ENCODE data around the gene PPP2R5E. TPM values are rescaled to one million over a fixed set of nuclear protein-coding genes. Genes with fewer than 3 reads are reported as not detected.

PPP2R5E gene
- polyA plus RNA-seq, 3 donors: 8.9 to 26.3 (median 15.1) TPM

- Mint-ChIP-seq H3K27me3 (ENCODE audit: low read depth in 3 of 3) (no peaks in the 10 kb centered on the region), H3K4me3 (peak overlapping the region; percentile 21 to 47), H3K27ac (peak overlapping the region; percentile 0 to 83 (median 51)), H3K9me3 (no peaks in the 10 kb centered on the region), H3K4me1 (peaks cover 37% of the 10 kb centered on the region), H3K36me3 (peaks cover 5 to 6% of the 10 kb centered on the region in 2 donors)
- H3K4me2 ChIP-seq (replicated peaks; ENCODE audit: extremely low read depth, low read length, poor library complexity, severe bottlenecking): peak overlapping the region; percentile 46
- H3K27ac ChIP-seq (ENCODE audit: low read depth in 1 of 2, low read length in 2 of 2): peak overlapping the region in 1 of 2 donors; percentile 64
- H4K20me1 ChIP-seq (ENCODE audit: insufficient read depth, low read length): peaks cover 71% of the 10 kb centered on the region
- H3K79me2 ChIP-seq (ENCODE audit: insufficient read depth, low read length): peaks cover 23% of the 10 kb centered on the region
- peaks cover 0 to 6% of the 10 kb centered on the region in 2 donors for H3K4me1 ChIP-seq (ENCODE audit: control insufficient read depth in 1 of 2, insufficient read depth in 2 of 2, low read length in 2 of 2)
- intact Hi-C loops (cut with micrococcal nuclease): no loop called here
- no peaks in the 10 kb centered on the region for H3K36me3 ChIP-seq (replicated peaks in 1 of 2; ENCODE audit: control insufficient read depth in 1 of 2, insufficient read depth in 2 of 2, low read length in 2 of 2)
- H3K27me3 ChIP-seq (ENCODE audit: control insufficient read depth in 2 of 2, insufficient read depth in 2 of 2, low read length in 2 of 2): no peaks in the 10 kb centered on the region
- TF ChIP-seq CTCF (IDR thresholded peaks at IDR 0.05): peak; percentile 28
- DNase-seq: peak in 2 of 3 donors; percentile 1 to 30
- peak overlapping the region in 2 of 3 experiments; percentile 37 to 51 for H3K4me3 ChIP-seq (replicated peaks in 1 of 3; ENCODE audit: low read depth in 2 of 3, low read length in 3 of 3)
- no peak overlapping the region for H2AFZ ChIP-seq (ENCODE audit: insufficient read depth, low read depth, low read length, poor library complexity, severe bottlenecking)
- WGBS (ENCODE audit: insufficient coverage): no CpG with 5 or more reads among the region's 1 CpG
- no peaks in the 10 kb centered on the region for H3K9me3 ChIP-seq (replicated peaks in 1 of 2; ENCODE audit: control insufficient read depth in 1 of 2, insufficient read depth in 1 of 2, low read length in 2 of 2)
- no peak overlapping the region for H3K9ac ChIP-seq (ENCODE audit: insufficient read depth, low read length, poor library complexity, severe bottlenecking)
Observed at GRCh38 chr14:63438065-63438757, 105.0 kb downstream of the PPP2R5E start.

GRCh38 chr14:63436286-63437098, 106.7 kb downstream of the PPP2R5E start:
- no peak overlapping the region for H3K4me3 ChIP-seq (replicated peaks in 1 of 3; ENCODE audit: low read depth in 2 of 3, low read length in 3 of 3)
- H3K9ac ChIP-seq (ENCODE audit: insufficient read depth, low read length, poor library complexity, severe bottlenecking): no peak overlapping the region
- no peaks in the 10 kb centered on the region for H3K9me3 Mint-ChIP-seq
- WGBS (ENCODE audit: insufficient coverage): 83% methylated on average over 2 of the region's 5 CpGs
- H3K9me3 ChIP-seq (replicated peaks in 1 of 2; ENCODE audit: control insufficient read depth in 1 of 2, insufficient read depth in 1 of 2, low read length in 2 of 2): no peaks in the 10 kb centered on the region
- H3K27me3 Mint-ChIP-seq (ENCODE audit: low read depth in 3 of 3): no peaks in the 10 kb centered on the region
- H3K36me3 ChIP-seq (replicated peaks in 1 of 2; ENCODE audit: control insufficient read depth in 1 of 2, insufficient read depth in 2 of 2, low read length in 2 of 2): no peaks in the 10 kb centered on the region
- H3K27me3 ChIP-seq (ENCODE audit: control insufficient read depth in 2 of 2, insufficient read depth in 2 of 2, low read length in 2 of 2): no peaks in the 10 kb centered on the region
- peaks cover 25% of the 10 kb centered on the region for H3K79me2 ChIP-seq (ENCODE audit: insufficient read depth, low read length)
- H3K4me3 Mint-ChIP-seq: no peak overlapping the region
- H4K20me1 ChIP-seq (ENCODE audit: insufficient read depth, low read length): peaks cover 82% of the 10 kb centered on the region
- no peak overlapping the region for H3K4me2 ChIP-seq (replicated peaks; ENCODE audit: extremely low read depth, low read length, poor library complexity, severe bottlenecking)
- H3K4me1 ChIP-seq (ENCODE audit: control insufficient read depth in 1 of 2, insufficient read depth in 2 of 2, low read length in 2 of 2): peaks cover 0 to 6% of the 10 kb centered on the region in 2 donors
- H3K4me1 Mint-ChIP-seq: peaks cover 35% of the 10 kb centered on the region
- intact Hi-C loops (cut with micrococcal nuclease): no loop called here
- no peak overlapping the region for H2AFZ ChIP-seq (ENCODE audit: insufficient read depth, low read depth, low read length, poor library complexity, severe bottlenecking)
- DNase-seq: no peak
- peak overlapping the region in 1 of 2 donors; percentile 15 for H3K27ac ChIP-seq (ENCODE audit: low read depth in 1 of 2, low read length in 2 of 2)
- H3K27ac Mint-ChIP-seq: peak overlapping the region in 5 of 7 donors; percentile 2 to 69 (median 61)
- TF ChIP-seq CTCF (IDR thresholded peaks at IDR 0.05): no peak
- H3K36me3 Mint-ChIP-seq: peaks cover 5 to 6% of the 10 kb centered on the region in 2 donors
